H9 (cell line): ENCODE measurements around the gene FHIT. TPM values are rescaled to one million over a fixed set of nuclear protein-coding genes. Genes with fewer than 3 reads are reported as not detected.

ENCODE experiments used
- DNase-seq: peaks from one replicate; pipeline ENCODE4 v3.0.0-alpha.2; 2017
- H2AFZ ChIP-seq: one replicate; pipeline ENCODE4 v1.6.1; 2013; ENCODE audit warnings: mild to moderate bottlenecking, low read length, control low read depth, moderate library complexity
- H2AK5ac ChIP-seq: 2 replicates; pipeline ENCODE4 v1.6.1; 2013; ENCODE audit warnings: low read length, control low read depth, mixed read lengths; ENCODE audit not compliant: insufficient read length
- H2BK120ac ChIP-seq: one replicate; pipeline ENCODE4 v1.6.1; 2013; ENCODE audit warnings: low read depth, mild to moderate bottlenecking, low read length, control low read depth, inconsistent platforms; ENCODE audit not compliant: poor library complexity, severe bottlenecking
- H2BK12ac ChIP-seq: 2 replicates; pipeline ENCODE4 v1.6.1; 2013; ENCODE audit warnings: low read length, control low read depth, mixed read lengths, low read depth; ENCODE audit not compliant: insufficient read length
- H2BK15ac ChIP-seq: 2 replicates; pipeline ENCODE4 v1.6.1; 2013; ENCODE audit warnings: low read depth, low read length, control low read depth
- H2BK20ac ChIP-seq: one replicate; pipeline ENCODE4 v1.6.1; 2013; ENCODE audit warnings: low read depth, mild to moderate bottlenecking, low read length, control low read depth, inconsistent platforms; ENCODE audit not compliant: poor library complexity, severe bottlenecking
- H2BK5ac ChIP-seq: 2 replicates; pipeline ENCODE4 v1.6.1; 2013; ENCODE audit warnings: low read length, control low read depth, mixed read lengths; ENCODE audit not compliant: insufficient read length
- H3K14ac ChIP-seq: 2 replicates; pipeline ENCODE4 v1.6.1; 2013; ENCODE audit warnings: low read length, control low read depth; ENCODE audit not compliant: insufficient read depth
- H3K18ac ChIP-seq: 2 replicates; pipeline ENCODE4 v1.6.1; 2013; ENCODE audit warnings: low read depth, mild to moderate bottlenecking, mixed read lengths, low read length, control low read depth; ENCODE audit not compliant: insufficient read length
- H3K23ac ChIP-seq: 2 replicates; pipeline ENCODE4 v1.6.1; 2013; ENCODE audit warnings: low read length, control low read depth, mixed read lengths, low read depth; ENCODE audit not compliant: insufficient read length
- H3K23me2 ChIP-seq: 2 replicates; pipeline ENCODE4 v1.6.1; 2013; ENCODE audit warnings: low read depth, mild to moderate bottlenecking, mixed read lengths, low read length, control low read depth; ENCODE audit not compliant: insufficient read length, poor library complexity, severe bottlenecking
- H3K27ac ChIP-seq: 2 replicates; pipeline ENCODE4 v1.5.1; 2013; ENCODE audit warnings: low read length, control low read depth, mixed read lengths, low read depth; ENCODE audit not compliant: insufficient read length
- H3K27me3 ChIP-seq: 2 replicates; pipeline ENCODE4 v1.6.1; 2013; ENCODE audit warnings: low read length, control low read depth, inconsistent platforms; ENCODE audit not compliant: insufficient read depth
- H3K4ac ChIP-seq: 2 replicates; pipeline ENCODE4 v1.6.1; 2013; ENCODE audit warnings: low read depth, mild to moderate bottlenecking, control low read depth, inconsistent platforms, low read length, moderate library complexity
- H3K4me1 ChIP-seq: 2 replicates; pipeline ENCODE4 v1.6.1; 2013; ENCODE audit warnings: low read length, control low read depth, inconsistent platforms; ENCODE audit not compliant: insufficient read depth
- H3K4me2 ChIP-seq: 2 replicates; pipeline ENCODE4 v1.6.1; 2013; ENCODE audit warnings: low read length, control low read depth, mixed read lengths; ENCODE audit not compliant: insufficient read length, insufficient read depth
- H3K56ac ChIP-seq: 2 replicates; pipeline ENCODE4 v1.6.1; 2013; ENCODE audit warnings: low read depth, mild to moderate bottlenecking, mixed read lengths, low read length, control low read depth; ENCODE audit not compliant: insufficient read length
- H3K79me1 ChIP-seq: 2 replicates; pipeline ENCODE4 v1.6.1; 2013; ENCODE audit warnings: low read depth, mild to moderate bottlenecking, moderate library complexity, low read length, control low read depth, inconsistent platforms; ENCODE audit not compliant: insufficient read depth, poor library complexity, severe bottlenecking
- H3K79me2 ChIP-seq: 2 replicates; pipeline ENCODE4 v1.6.1; 2013; ENCODE audit warnings: low read length, control low read depth, inconsistent platforms; ENCODE audit not compliant: insufficient read depth
- H3K9ac ChIP-seq: 2 replicates; pipeline ENCODE4 v1.6.1; 2013; ENCODE audit warnings: low read length, control low read depth, mixed read lengths; ENCODE audit not compliant: insufficient read length; ENCODE audit errors: extremely low read depth
- H3K9me3 ChIP-seq: one replicate; pipeline ENCODE4 v1.6.1; 2013; ENCODE audit warnings: low read depth, low read length, inconsistent platforms; ENCODE audit not compliant: control insufficient read depth
- H3T11ph ChIP-seq: one replicate; pipeline ENCODE4 v1.6.1; 2013; ENCODE audit warnings: mild to moderate bottlenecking, low read length, control low read depth, inconsistent platforms
- H4K20me1 ChIP-seq: one replicate; pipeline ENCODE4 v1.6.1; 2013; ENCODE audit not compliant: control insufficient read depth, insufficient read length, insufficient read depth
- H4K5ac ChIP-seq: 2 replicates; pipeline ENCODE4 v1.6.1; 2013; ENCODE audit warnings: low read depth, mild to moderate bottlenecking, mixed read lengths, low read length, control low read depth; ENCODE audit not compliant: insufficient read length
- H4K8ac ChIP-seq: replicated peaks from 2 replicates; pipeline ENCODE4 v1.6.1; 2013; ENCODE audit warnings: low read length, control low read depth, mixed read lengths, low read depth; ENCODE audit not compliant: insufficient read length
- H4K91ac ChIP-seq: 2 replicates; pipeline ENCODE4 v1.6.1; 2013; ENCODE audit warnings: low read depth, mild to moderate bottlenecking, moderate library complexity, mixed read lengths, low read length, control low read depth; ENCODE audit not compliant: insufficient read length
- H3K27ac Mint-ChIP-seq, 3 experiments: 2 replicates in 2 of 3; 3 replicates in 1 of 3; pipeline ENCODE4 v1.8.0; 2020 to 2021; ENCODE audit warnings: mixed read lengths in 3 of 3, mild to moderate bottlenecking in 1 of 3, moderate library complexity in 1 of 3
- H3K27me3 Mint-ChIP-seq: 2 replicates; pipeline ENCODE4 v1.8.0; 2021; ENCODE audit warnings: low read depth, mild to moderate bottlenecking, moderate library complexity, mixed read lengths
- H3K36me3 Mint-ChIP-seq, 3 experiments: 2 replicates in 2 of 3; 3 replicates in 1 of 3; pipeline ENCODE4 v1.8.0; 2020 to 2021; ENCODE audit warnings: low read depth in 3 of 3, mixed read lengths in 3 of 3; ENCODE audit not compliant: insufficient read depth in 1 of 3
- H3K4me1 Mint-ChIP-seq, 2 experiments: 2 replicates each; pipeline ENCODE4 v1.8.0; 2020; ENCODE audit warnings: mixed read lengths in 2 of 2
- H3K4me3 Mint-ChIP-seq, 2 experiments: 2 replicates in 1 of 2; 3 replicates in 1 of 2; pipeline ENCODE4 v1.8.0; 2020 to 2021; ENCODE audit warnings: mild to moderate bottlenecking in 2 of 2, mixed read lengths in 2 of 2, moderate library complexity in 1 of 2
- H3K9me3 Mint-ChIP-seq, 2 experiments: 2 replicates in 1 of 2; 3 replicates in 1 of 2; pipeline ENCODE4 v1.8.0; 2020; ENCODE audit warnings: mild to moderate bottlenecking in 2 of 2, mixed read lengths in 2 of 2, moderate library complexity in 1 of 2
- CTCF ChIP-seq: fragments of 200-600 bp; sonication (generic); conservative IDR thresholded peaks from 3 replicates; pipeline ENCODE4 v1.8.0; 2021; ENCODE audit warnings: antibody characterized with exemption, mild to moderate bottlenecking
- WGBS: extraction: QIAGEN DNeasy Blood & Tissue Kit; methylation state at CpG from one replicate; pipeline ENCODE4 v1.1.7; 2013; ENCODE audit warnings: missing lambda C conversion rate, low lambda C conversion rate, mixed read lengths; ENCODE audit not compliant: insufficient read length; ENCODE audit errors: extremely low coverage; 5-methylcytosine and 5-hydroxymethylcytosine counted together
- total RNA-seq: library from RNA; stranded (reverse); gene quantifications from 2 replicates; pipeline ENCODE4 v1.2.1, GENCODE V29; 2021

Gene FHIT
- total RNA-seq, 1 experiment from 2014 or later: 3.0 TPM

- H2BK12ac ChIP-seq: no peak overlapping the region
- H3K9me3 Mint-ChIP-seq: peaks cover 4 to 6% of the 10 kb centered on the region in 2 experiments; a peak in 3 of 5 replicates
Observed at GRCh38 chr3:61015859-61016258, 235.4 kb downstream of the FHIT start.

More at GRCh38 chr3:61015859-61016258, 235.4 kb downstream of the FHIT start:
- no peak overlapping the region for H3K27ac ChIP-seq
- no peaks in the 10 kb centered on the region for H3K79me2 ChIP-seq
- H3K27ac Mint-ChIP-seq: no peak overlapping the region
- no peak overlapping the region for H4K5ac ChIP-seq
- H3K79me1 ChIP-seq: no peaks in the 10 kb centered on the region
- H2BK15ac ChIP-seq: no peak overlapping the region
- no peak overlapping the region for H3T11ph ChIP-seq
- peaks cover 0 to 10% of the 10 kb centered on the region in 2 experiments; a peak in 2 of 4 replicates for H3K4me1 Mint-ChIP-seq
- H3K36me3 Mint-ChIP-seq: peaks cover 3 to 9% (median 6%) of the 10 kb centered on the region in 3 experiments; a peak in 4 of 7 replicates
- no peak overlapping the region for H3K23ac ChIP-seq
- H3K9ac ChIP-seq: no peak overlapping the region
- WGBS: no CpG with 5 or more reads among the region's 1 CpG
- no peak overlapping the region for H3K14ac ChIP-seq
- peak overlapping the region; percentile 19 for H2BK120ac ChIP-seq
- no peak overlapping the region for H2BK20ac ChIP-seq
- no peak for DNase-seq
- H3K18ac ChIP-seq: no peak overlapping the region
- H2AK5ac ChIP-seq: no peak overlapping the region
- H3K23me2 ChIP-seq: no peaks in the 10 kb centered on the region
- H3K4me1 ChIP-seq: no peaks in the 10 kb centered on the region
- H3K27me3 Mint-ChIP-seq: no peaks in the 10 kb centered on the region
- no peak overlapping the region for H2BK5ac ChIP-seq
- no peak overlapping the region for H3K4me3 Mint-ChIP-seq
- no peak overlapping the region for H3K4ac ChIP-seq
- H4K91ac ChIP-seq: no peak overlapping the region
- no peak overlapping the region for H2AFZ ChIP-seq
- H3K27me3 ChIP-seq: no peaks in the 10 kb centered on the region
- H4K20me1 ChIP-seq: no peaks in the 10 kb centered on the region
- H3K4me2 ChIP-seq: no peak overlapping the region
- no peak overlapping the region for H4K8ac ChIP-seq
- H3K56ac ChIP-seq: no peak overlapping the region
- TF ChIP-seq CTCF: no peak
- H3K9me3 ChIP-seq: no peaks in the 10 kb centered on the region
